ENCODE results near the gene NHLRC3. TPM values are rescaled to one million over a fixed set of nuclear protein-coding genes. Genes with fewer than 3 reads are reported as not detected.
"Not testable (repeated sequence)": the region's sequence is repeated elsewhere in the genome, so short reads cannot be mapped to it uniquely, and the experiment has no call there.

NHLRC3 gene
- total RNA-seq (10 to 100 TPM; 14.5 to 16.9 (median 15.7) TPM), polyA plus RNA-seq (10 to 100 TPM in 1 of 3 donors, 1 to 10 TPM in 2; 2.4 to 12.0 (median 6.2) TPM)

GRCh38 chr13:39037880-39038568 is at the start of gene NHLRC3, which contains the start of gene PROSER1:
Gene NHLRC3, plus strand, starts transcription at chr13:39038456. Its CDS starts 184 bp downstream, at chr13:39038640.
Gene PROSER1, minus strand, starts transcription at chr13:39038089. Its CDS starts 847 bp downstream, at chr13:39037242.
- H3K27me3 ChIP-seq = no peaks in the 10 kb centered on the region
- H3K9me3 ChIP-seq = no peaks in the 10 kb centered on the region
- H3K36me3 ChIP-seq = no peaks in the 10 kb centered on the region
- H3K27ac ChIP-seq = peak within 1 kb of the TSS; percentile 86 to 87 (median 86)
- intact Hi-C loops (cut with DNase I) = loop anchor here (5.0 kb wide), 1 partner anchor 579 kb away; no protein-coding TSS in a partner anchor
- TF ChIP-seq EP300 (IDR thresholded peaks at IDR 0.05) = peak in 1 of 4 donors; percentile 11
- TF ChIP-seq POLR2A (IDR thresholded peaks at IDR 0.05) = peak in 1 of 2 donors; percentile 34
- TF ChIP-seq POLR2AphosphoS5 (IDR thresholded peaks at IDR 0.05) = peak; percentile 49 to 65 (median 55)
- TF ChIP-seq CTCF (IDR thresholded peaks at IDR 0.05) = no peak
- peak within 1 kb of the TSS; percentile 87 to 99 (median 94) for H3K4me3 ChIP-seq
- WGBS, 2 donors = 0 to 1% methylated on average over 41 of the region's 41 CpGs
- H3K4me1 ChIP-seq = peaks cover 0 to 60% (median 48%) of the 10 kb centered on the region in 4 donors
- peak; percentile 95 for DNase-seq

GRCh38 chr13:38990693-38991092 is 47.6 kb upstream of the NHLRC3 start, which contains the start of gene STOML3:
Gene STOML3, minus strand, starts transcription at chr13:38990831. Its CDS starts 110 bp downstream, at chr13:38990721.
- no peaks in the 10 kb centered on the region for H3K4me1 ChIP-seq

GRCh38 chr13:38993381-38993780 is 44.9 kb upstream of the NHLRC3 start:
- Histone ChIP-seq H3K27ac (no peak overlapping the region), H3K36me3 (no peaks in the 10 kb centered on the region), H3K9me3 (no peaks in the 10 kb centered on the region), H3K4me3 (no peak overlapping the region), H3K4me1 (no peaks in the 10 kb centered on the region), H3K27me3 (no peaks in the 10 kb centered on the region)
- 75 to 76% methylated on average over 4 of the region's 4 CpGs for WGBS, 2 donors
- TF ChIP-seq CTCF (IDR thresholded peaks at IDR 0.05) (no peak), EP300 (IDR thresholded peaks at IDR 0.05) (no peak), POLR2AphosphoS5 (IDR thresholded peaks at IDR 0.05) (no peak), POLR2A (IDR thresholded peaks at IDR 0.05) (no peak)
- intact Hi-C loops (cut with DNase I) = no loop called here
- no peak for DNase-seq

More at GRCh38 chr13:38990693-38991092, 47.6 kb upstream of the NHLRC3 start, which contains the start of gene STOML3:
- no peak for DNase-seq
- Histone ChIP-seq H3K9me3 (no peaks in the 10 kb centered on the region), H3K36me3 (no peaks in the 10 kb centered on the region), H3K27me3 (no peaks in the 10 kb centered on the region), H3K4me3 (no peak within 1 kb of the TSS), H3K27ac (no peak within 1 kb of the TSS)
- TF ChIP-seq EP300 (IDR thresholded peaks at IDR 0.05) = no peak
- no peak for TF ChIP-seq POLR2A (IDR thresholded peaks at IDR 0.05)
- no peak for TF ChIP-seq POLR2AphosphoS5 (IDR thresholded peaks at IDR 0.05)
- no peak for TF ChIP-seq CTCF (IDR thresholded peaks at IDR 0.05)
- intact Hi-C loops (cut with DNase I) = no loop called here

GRCh38 chr13:38998739-38999138 is 39.5 kb upstream of the NHLRC3 start:
- intact Hi-C loops (cut with DNase I) = no loop called here

GRCh38 chr13:39006371-39007111 is 31.7 kb upstream of the NHLRC3 start:
- H3K4me1 ChIP-seq; DNase-seq; H3K4me3 ChIP-seq; intact Hi-C loops (cut with DNase I); H3K27me3 ChIP-seq; H3K27ac ChIP-seq; H3K9me3 ChIP-seq: not testable (repeated sequence)
- peaks cover 10 to 24% (median 15%) of the 10 kb centered on the region in 4 donors for H3K36me3 ChIP-seq
- 31 to 70% methylated on average over 29 of the region's 29 CpGs for WGBS, 2 donors

More at GRCh38 chr13:38998739-38999138, 39.5 kb upstream of the NHLRC3 start:
- Histone ChIP-seq H3K4me1 (no peaks in the 10 kb centered on the region), H3K27me3 (no peaks in the 10 kb centered on the region), H3K9me3 (no peaks in the 10 kb centered on the region), H3K27ac (no peak overlapping the region), H3K4me3 (no peak overlapping the region), H3K36me3 (no peaks in the 10 kb centered on the region)
- 89 to 94% methylated on average over 3 of the region's 3 CpGs for WGBS, 2 donors
- TF ChIP-seq CTCF (IDR thresholded peaks at IDR 0.05) (no peak), EP300 (IDR thresholded peaks at IDR 0.05) (no peak), POLR2A (IDR thresholded peaks at IDR 0.05) (no peak), POLR2AphosphoS5 (IDR thresholded peaks at IDR 0.05) (no peak)
- DNase-seq = no peak
